B cell (primary cell): Measurements from ENCODE around the gene EBF3. TPM values are rescaled to one million over a fixed set of nuclear protein-coding genes. Genes with fewer than 3 reads are reported as not detected.

ENCODE experiments used
- ATAC-seq: fragments of 200-7000 bp; cut with Tn5 transposase; one replicate; pipeline ENCODE4 v1.10.0; 2021; ENCODE audit warnings: low read depth, mild to moderate bottlenecking, moderate number of reproducible peaks, moderate library complexity
- CTCF ChIA-PET: fragments of 350-600 bp; sonication (Branson Sonifier 250); formaldehyde crosslinking; loops from one replicate; lab custom pipeline; 2021; ENCODE audit warnings: antibody characterized with exemption, inconsistent platforms; lab: Charles Lee
- POLR2A ChIA-PET: fragments of 350-600 bp; sonication (Branson Sonifier 250); formaldehyde crosslinking; loops from one replicate; lab custom pipeline; 2021; ENCODE audit warnings: antibody characterized with exemption; lab: Charles Lee
- DNase-seq: peaks from one replicate; pipeline ENCODE4 v3.0.0; 2013
- H2AFZ ChIP-seq: 2 replicates; pipeline ENCODE4 v1.6.1; 2012; ENCODE audit warnings: mild to moderate bottlenecking, low read depth, low read length; ENCODE audit not compliant: insufficient read depth, poor library complexity, severe bottlenecking
- H3K27ac ChIP-seq, 2 donors: 1 replicate in 1 of 2; 2 replicates in 1 of 2; pipeline ENCODE4 v1.5.1; 2012 to 2013; ENCODE audit warnings: low read length in 2 of 2, mild to moderate bottlenecking in 2 of 2, moderate library complexity in 1 of 2
- H3K27me3 ChIP-seq, 4 experiments: fragments of 200-600 bp in 1 of 4; sonication (generic) in 1 of 4; replicated peaks in 1 of 4; 1 replicate in 2 of 4; 2 replicates in 2 of 4; pipeline versions ENCODE4 v1.6.1 to v1.7.0; 2013 to 2016; ENCODE audit warnings: low read length in 3 of 4, mild to moderate bottlenecking in 2 of 4, mixed read lengths in 1 of 4, moderate library complexity in 1 of 4; ENCODE audit not compliant: insufficient read depth in 4 of 4, control insufficient read depth in 3 of 4; ENCODE audit errors: control extremely low read depth in 1 of 4
- H3K36me3 ChIP-seq, 2 experiments: replicated peaks in 1 of 2; 1 replicate in 1 of 2; 2 replicates in 1 of 2; pipeline versions ENCODE4 v1.6.1 to v1.7.1; 2013; ENCODE audit warnings: low read length in 1 of 2; ENCODE audit not compliant: insufficient read depth in 2 of 2, control insufficient read depth in 1 of 2; ENCODE audit errors: control extremely low read depth in 1 of 2, extremely low read depth in 1 of 2
- H3K4me1 ChIP-seq, 2 donors: fragments of 200-600 bp in 1 of 2; sonication (generic) in 1 of 2; 1 replicate in 1 of 2; 2 replicates in 1 of 2; pipeline versions ENCODE4 v1.5.1 to v1.6.1; 2013 to 2017; ENCODE audit warnings: low read length in 2 of 2; ENCODE audit not compliant: control insufficient read depth in 2 of 2, insufficient read depth in 2 of 2
- H3K4me2 ChIP-seq: replicated peaks from 2 replicates; pipeline ENCODE3; 2012; ENCODE audit warnings: mild to moderate bottlenecking, low read depth, low read length; ENCODE audit not compliant: poor library complexity, severe bottlenecking
- H3K4me3 ChIP-seq, 5 experiments: fragments of 200-600 bp in 1 of 5; sonication (generic) in 1 of 5; 1 replicate in 3 of 5; 2 replicates in 2 of 5; pipeline versions ENCODE4 v1.5.1 to v1.7.0; 2011 to 2016; ENCODE audit warnings: low read length in 4 of 5, mild to moderate bottlenecking in 4 of 5, low read depth in 2 of 5, control low read depth in 1 of 5, moderate library complexity in 1 of 5; ENCODE audit not compliant: insufficient read depth in 1 of 5; ENCODE audit errors: control extremely low read depth in 1 of 5, extremely low read depth in 1 of 5
- H3K79me2 ChIP-seq: fragments of 200-600 bp; sonication (generic); one replicate; pipeline ENCODE4 v1.6.0; 2016; ENCODE audit warnings: low read length; ENCODE audit not compliant: control insufficient read depth, insufficient read depth
- H3K9ac ChIP-seq: fragments of 200-600 bp; sonication (generic); 2 replicates; pipeline ENCODE4 v1.6.1; 2017; ENCODE audit warnings: mild to moderate bottlenecking, low read length, moderate library complexity
- H3K9me3 ChIP-seq, 3 donors: one replicate each; pipeline versions ENCODE4 v1.6.1 to v1.7.1; 2013; ENCODE audit warnings: low read length in 2 of 3; ENCODE audit not compliant: control insufficient read depth in 2 of 3, insufficient read depth in 1 of 3; ENCODE audit errors: control extremely low read depth in 1 of 3
- H4K20me1 ChIP-seq: 2 replicates; pipeline ENCODE4 v1.6.0; 2012; ENCODE audit warnings: mild to moderate bottlenecking, low read length; ENCODE audit not compliant: insufficient read depth, control insufficient read depth, poor library complexity, severe bottlenecking
- H3K27ac Mint-ChIP-seq: one replicate; pipeline ENCODE4 v1.8.0; 2021; ENCODE audit warnings: mixed read lengths
- H3K27me3 Mint-ChIP-seq: one replicate; pipeline ENCODE4 v1.8.0; 2021; ENCODE audit warnings: mixed read lengths
- H3K4me1 Mint-ChIP-seq: one replicate; pipeline ENCODE4 v1.8.0; 2021; ENCODE audit warnings: mixed read lengths
- H3K4me3 Mint-ChIP-seq: one replicate; pipeline ENCODE4 v1.8.0; 2021; ENCODE audit warnings: mixed read lengths
- H3K9me3 Mint-ChIP-seq: one replicate; pipeline ENCODE4 v1.8.0; 2022; ENCODE audit warnings: mixed read lengths; ENCODE audit not compliant: insufficient read depth
- CTCF ChIP-seq: fragments of 200-600 bp; IDR thresholded peaks from one replicate; pipeline ENCODE4 v1.8.0; 2022; ENCODE audit warnings: antibody characterized with exemption, mild to moderate bottlenecking
- EZH2 ChIP-seq: IDR thresholded peaks from 2 replicates; pipeline ENCODE4 v1.6.1; 2012; ENCODE audit warnings: borderline replicate concordance, low read depth, mild to moderate bottlenecking, moderate library complexity, low read length; ENCODE audit not compliant: insufficient read depth, poor library complexity, severe bottlenecking
- WGBS: methylation state at CpG from one replicate; pipeline ENCODE4 v1.1.5; 2013; ENCODE audit warnings: missing lambda C conversion rate; ENCODE audit not compliant: insufficient coverage; 5-methylcytosine and 5-hydroxymethylcytosine counted together
- intact Hi-C: fragments of 100-400 bp; cut with micrococcal nuclease; formaldehyde crosslinking; loops from one replicate; pipeline ENCODE4 v1.10.0; 2022
- polyA plus RNA-seq: library from polyadenylated mRNA; depleted of rRNA; stranded (reverse); fragments of >200 nt; gene quantifications from 2 replicates; pipeline ENCODE4 v1.2.3, GENCODE V29; 2012
- total RNA-seq, 2 donors: library from RNA; stranded (reverse); fragments of 120-200 nt in 1 of 2; gene quantifications; 1 replicate in 1 of 2; 2 replicates in 1 of 2; pipeline versions ENCODE4 v1.2.3 to v1.2.4, GENCODE V29; 2013 to 2022

EBF3 gene
- total and polyA plus RNA-seq, 2 donors (not counting 1 experiment from before 2014, with no cell fraction given), result not detected

DNA sequence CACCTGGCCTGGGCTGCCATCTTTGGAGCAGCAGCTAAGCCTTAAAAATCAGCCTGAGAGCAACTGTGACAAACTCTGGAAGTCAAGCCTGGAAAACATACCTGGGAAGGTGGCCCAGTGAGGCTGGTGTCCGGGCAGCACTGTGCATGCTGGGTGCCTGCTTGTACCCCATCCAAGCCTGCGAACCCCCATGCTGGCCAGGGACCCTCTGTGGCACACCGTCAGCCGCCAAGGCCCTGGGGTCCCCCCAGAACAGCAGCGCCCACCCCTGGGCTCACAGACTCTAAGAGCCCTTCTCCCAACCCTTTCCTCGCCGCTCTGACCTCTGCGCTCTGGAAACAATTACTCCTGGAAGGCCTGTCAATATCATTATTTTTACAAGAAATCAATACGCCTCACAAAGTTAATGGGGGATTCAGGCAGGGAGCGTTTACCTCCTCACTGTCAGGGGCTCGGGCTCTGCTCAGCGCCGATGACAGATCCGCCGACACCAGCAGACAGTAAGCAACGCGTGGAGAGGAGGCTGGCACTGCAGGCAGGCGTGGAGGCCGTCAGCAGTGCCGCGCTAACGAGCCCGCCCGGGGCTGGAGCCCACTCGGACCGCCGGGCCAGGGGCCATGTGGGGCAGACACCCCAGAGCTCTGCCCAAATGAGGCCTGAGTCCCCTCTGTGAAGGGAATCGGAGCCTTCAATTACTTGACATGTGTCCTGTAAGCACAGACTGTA is 54.4 kb downstream of the EBF3 start:
- Histone ChIP-seq H3K4me1 (no peaks in the 10 kb centered on the region), H3K4me2 (no peak overlapping the region), H3K4me3 (no peak overlapping the region), H2AFZ (no peak overlapping the region), H3K36me3 (no peaks in the 10 kb centered on the region), H3K9me3 (no peaks in the 10 kb centered on the region), H3K27ac (no peak overlapping the region), H3K9ac (no peak overlapping the region), H3K79me2 (no peaks in the 10 kb centered on the region), H4K20me1 (no peaks in the 10 kb centered on the region), H3K27me3 (no peaks in the 10 kb centered on the region)
- ChIA-PET CTCF (no interaction called here), POLR2A (no interaction called here)
- no peak for DNase-seq
- TF ChIP-seq EZH2, result no peak
- no peak for TF ChIP-seq CTCF
- no peaks in the 10 kb centered on the region for H3K4me1 Mint-ChIP-seq
- WGBS, result 96% methylated on average over 26 of the region's 28 CpGs
- H3K27ac Mint-ChIP-seq, result no peak overlapping the region
- ATAC-seq, result no peak
- H3K27me3 Mint-ChIP-seq, result no peaks in the 10 kb centered on the region
- intact Hi-C loops, result no loop called here
- no peaks in the 10 kb centered on the region for H3K9me3 Mint-ChIP-seq
- H3K4me3 Mint-ChIP-seq, result no peak overlapping the region

DNA sequence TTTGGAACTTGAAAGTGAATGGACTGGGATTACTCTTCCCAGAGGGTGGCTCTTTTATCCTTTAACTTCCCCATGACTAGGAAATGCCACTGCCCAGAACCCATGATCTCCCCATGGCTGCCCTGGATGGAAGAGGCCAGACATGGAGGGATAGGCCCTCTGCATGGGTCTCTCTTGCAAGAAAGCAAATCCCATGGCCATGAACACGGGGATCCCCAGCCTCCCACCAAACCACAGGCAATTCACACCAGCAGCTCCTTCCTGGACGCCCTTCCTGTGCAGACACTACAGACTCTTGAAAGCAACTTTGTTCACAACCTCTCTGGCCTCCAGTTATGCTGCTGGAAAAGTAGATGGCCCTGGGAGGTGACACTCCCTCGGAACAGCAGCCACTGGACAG is 55.0 kb downstream of the EBF3 start:
- Histone ChIP-seq H2AFZ (no peak overlapping the region), H3K27me3 (no peaks in the 10 kb centered on the region), H3K27ac (no peak overlapping the region), H3K4me3 (no peak overlapping the region), H4K20me1 (no peaks in the 10 kb centered on the region), H3K4me2 (no peak overlapping the region), H3K9ac (no peak overlapping the region), H3K4me1 (no peaks in the 10 kb centered on the region), H3K36me3 (no peaks in the 10 kb centered on the region), H3K79me2 (no peaks in the 10 kb centered on the region), H3K9me3 (no peaks in the 10 kb centered on the region)
- intact Hi-C loops, result no loop called here
- H3K27me3 Mint-ChIP-seq, result no peaks in the 10 kb centered on the region
- DNase-seq (no peak), ATAC-seq (no peak)
- POLR2A ChIA-PET, result no interaction called here
- no peak overlapping the region for H3K27ac Mint-ChIP-seq
- TF ChIP-seq CTCF (no peak), EZH2 (no peak)
- WGBS, result 70% methylated on average over 3 of the region's 3 CpGs
- no peak overlapping the region for H3K4me3 Mint-ChIP-seq
- CTCF ChIA-PET, result no interaction called here
- no peaks in the 10 kb centered on the region for H3K4me1 Mint-ChIP-seq
- H3K9me3 Mint-ChIP-seq, result no peaks in the 10 kb centered on the region
